HepG2 (cell line): ENCODE results near the gene GDI1.

Source experiments
- BCL3 ChIP-seq: sonication (generic); formaldehyde crosslinking; IDR thresholded peaks from 2 replicates; pipeline ENCODE4 v1.5.1; 2020; ENCODE audit warnings: mild to moderate bottlenecking, missing genetic modification reagents, moderate library complexity
- CEBPG ChIP-seq: IDR thresholded peaks from 2 replicates; pipeline ENCODE4 v1.6.1; 2016
- CTCF ChIP-seq: sonication (generic); formaldehyde crosslinking; IDR thresholded peaks from 2 replicates; pipeline ENCODE4 v1.5.0; 2020; ENCODE audit warnings: mild to moderate bottlenecking, missing genetic modification reagents, moderate library complexity
- MXD4 ChIP-seq: IDR thresholded peaks from 2 replicates; pipeline ENCODE4 v1.6.1; 2016; ENCODE audit warnings: mild to moderate bottlenecking, missing biosample characterization, missing genetic modification reagents
- ZNF710 ChIP-seq: sonication (generic); formaldehyde crosslinking; IDR thresholded peaks from 2 replicates; pipeline ENCODE4 v1.5.0; 2020; ENCODE audit warnings: mild to moderate bottlenecking, missing genetic modification reagents, borderline replicate concordance
- ZNF75D ChIP-seq: sonication (generic); formaldehyde crosslinking; IDR thresholded peaks from 2 replicates; pipeline ENCODE4 v1.8.1; 2023; ENCODE audit warnings: missing genetic modification reagents, mild to moderate bottlenecking, borderline replicate concordance
- ZNF878 ChIP-seq: sonication (generic); formaldehyde crosslinking; IDR thresholded peaks from 2 replicates; pipeline ENCODE4 v1.8.1; 2023; ENCODE audit warnings: mild to moderate bottlenecking, missing genetic modification reagents, moderate library complexity
- TF ChIP-seq, protein P1 (sequence below): sonication (generic); formaldehyde crosslinking; IDR thresholded peaks from 2 replicates; pipeline ENCODE4 v1.4.0; 2020; ENCODE audit warnings: missing genetic modification reagents

- TF ChIP-seq ZNF878 (no peak), BCL3 (CRISPR knock-in tag) (no peak), CEBPG (CRISPR knock-in tag) (no peak), CTCF (CRISPR knock-in tag) (no peak), ZNF75D (CRISPR knock-in tag) (no peak), MXD4 (no peak), ZNF710 (no peak)
- TF ChIP-seq, protein P1, sequence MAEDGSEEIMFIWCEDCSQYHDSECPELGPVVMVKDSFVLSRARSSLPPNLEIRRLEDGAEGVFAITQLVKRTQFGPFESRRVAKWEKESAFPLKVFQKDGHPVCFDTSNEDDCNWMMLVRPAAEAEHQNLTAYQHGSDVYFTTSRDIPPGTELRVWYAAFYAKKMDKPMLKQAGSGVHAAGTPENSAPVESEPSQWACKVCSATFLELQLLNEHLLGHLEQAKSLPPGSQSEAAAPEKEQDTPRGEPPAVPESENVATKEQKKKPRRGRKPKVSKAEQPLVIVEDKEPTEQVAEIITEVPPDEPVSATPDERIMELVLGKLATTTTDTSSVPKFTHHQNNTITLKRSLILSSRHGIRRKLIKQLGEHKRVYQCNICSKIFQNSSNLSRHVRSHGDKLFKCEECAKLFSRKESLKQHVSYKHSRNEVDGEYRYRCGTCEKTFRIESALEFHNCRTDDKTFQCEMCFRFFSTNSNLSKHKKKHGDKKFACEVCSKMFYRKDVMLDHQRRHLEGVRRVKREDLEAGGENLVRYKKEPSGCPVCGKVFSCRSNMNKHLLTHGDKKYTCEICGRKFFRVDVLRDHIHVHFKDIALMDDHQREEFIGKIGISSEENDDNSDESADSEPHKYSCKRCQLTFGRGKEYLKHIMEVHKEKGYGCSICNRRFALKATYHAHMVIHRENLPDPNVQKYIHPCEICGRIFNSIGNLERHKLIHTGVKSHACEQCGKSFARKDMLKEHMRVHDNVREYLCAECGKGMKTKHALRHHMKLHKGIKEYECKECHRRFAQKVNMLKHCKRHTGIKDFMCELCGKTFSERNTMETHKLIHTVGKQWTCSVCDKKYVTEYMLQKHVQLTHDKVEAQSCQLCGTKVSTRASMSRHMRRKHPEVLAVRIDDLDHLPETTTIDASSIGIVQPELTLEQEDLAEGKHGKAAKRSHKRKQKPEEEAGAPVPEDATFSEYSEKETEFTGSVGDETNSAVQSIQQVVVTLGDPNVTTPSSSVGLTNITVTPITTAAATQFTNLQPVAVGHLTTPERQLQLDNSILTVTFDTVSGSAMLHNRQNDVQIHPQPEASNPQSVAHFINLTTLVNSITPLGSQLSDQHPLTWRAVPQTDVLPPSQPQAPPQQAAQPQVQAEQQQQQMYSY (CRISPR knock-in tag), result no peak
Observed at GRCh38 chrX:154452823-154453222, 15.9 kb downstream of the GDI1 start.
